HepG2 (cell line): ENCODE measurements around the gene MYL6B. TPM values are rescaled to one million over a fixed set of nuclear protein-coding genes. Genes with fewer than 3 reads are reported as not detected.

ENCODE experiments used
- CSRNP1 ChIP-seq: sonication (generic); formaldehyde crosslinking; IDR thresholded peaks from 2 replicates; pipeline ENCODE4 v1.8.1; 2023; ENCODE audit warnings: mild to moderate bottlenecking, missing genetic modification reagents
- FOXO4 ChIP-seq: sonication (generic); formaldehyde crosslinking; conservative IDR thresholded peaks from 2 replicates; pipeline ENCODE4 v1.8.1; 2023; ENCODE audit warnings: missing genetic modification reagents
- GLI4 ChIP-seq: sonication (generic); formaldehyde crosslinking; IDR thresholded peaks from 2 replicates; pipeline ENCODE4 v1.5.1; 2020; ENCODE audit warnings: missing genetic modification reagents, mild to moderate bottlenecking, moderate library complexity, borderline replicate concordance
- GTF3A ChIP-seq: sonication (generic); formaldehyde crosslinking; conservative IDR thresholded peaks from 2 replicates; pipeline ENCODE4 v1.4.0; 2020; ENCODE audit warnings: mild to moderate bottlenecking, missing genetic modification reagents
- HNRNPL ChIP-seq: fragments of 200-400 bp; formaldehyde crosslinking; IDR thresholded peaks from 2 replicates; pipeline ENCODE4 v1.6.1; 2017; ENCODE audit warnings: mild to moderate bottlenecking, low read depth, low read length
- KLF15 ChIP-seq: sonication (generic); formaldehyde crosslinking; IDR thresholded peaks from 2 replicates; pipeline ENCODE4 v1.8.1; 2023; ENCODE audit warnings: borderline replicate concordance, mild to moderate bottlenecking, inconsistent platforms, missing genetic modification reagents, mixed read lengths
- MIER2 ChIP-seq: IDR thresholded peaks from 2 replicates; pipeline ENCODE4 v1.6.1; 2016; ENCODE audit warnings: missing biosample characterization, missing genetic modification reagents
- PLRG1 ChIP-seq: fragments of 450-650 bp; conservative IDR thresholded peaks from 2 replicates; pipeline ENCODE4 v1.6.1; 2016
- PRDM10 ChIP-seq: sonication (generic); formaldehyde crosslinking; IDR thresholded peaks from 2 replicates; pipeline ENCODE4 v1.4.0; 2020; ENCODE audit warnings: low read depth, missing genetic modification reagents
- TARDBP ChIP-seq: sonication (generic); formaldehyde crosslinking; IDR thresholded peaks from 2 replicates; pipeline ENCODE4 v1.8.0; 2022; ENCODE audit warnings: mild to moderate bottlenecking, missing genetic modification reagents
- TEF ChIP-seq: sonication (generic); formaldehyde crosslinking; IDR thresholded peaks from 2 replicates; pipeline ENCODE4 v1.5.0; 2020; ENCODE audit warnings: missing genetic modification reagents
- ZBTB37 ChIP-seq: sonication (generic); formaldehyde crosslinking; IDR thresholded peaks from 2 replicates; pipeline ENCODE4 v1.4.0; 2020; ENCODE audit warnings: mild to moderate bottlenecking, missing genetic modification reagents
- ZNF282 ChIP-seq: fragments of 450-650 bp; IDR thresholded peaks from 2 replicates; pipeline ENCODE4 v1.6.1; 2018; ENCODE audit not compliant: partially characterized antibody
- ZNF564 ChIP-seq: sonication (generic); formaldehyde crosslinking; IDR thresholded peaks from 2 replicates; pipeline ENCODE4 v1.8.1; 2023; ENCODE audit warnings: mild to moderate bottlenecking, missing genetic modification reagents
- ZNF737 ChIP-seq: sonication (generic); formaldehyde crosslinking; IDR thresholded peaks from 2 replicates; pipeline ENCODE4 v1.5.0; 2020; ENCODE audit warnings: missing genetic modification reagents, mild to moderate bottlenecking, borderline replicate concordance
- ZSCAN20 ChIP-seq: sonication (generic); formaldehyde crosslinking; IDR thresholded peaks from 2 replicates; pipeline ENCODE4 v1.4.0; 2020; ENCODE audit warnings: missing genetic modification reagents, mild to moderate bottlenecking, borderline replicate concordance
- ZSCAN22 ChIP-seq: sonication (generic); formaldehyde crosslinking; IDR thresholded peaks from 2 replicates; pipeline ENCODE4 v1.4.0; 2020; ENCODE audit warnings: mild to moderate bottlenecking, missing genetic modification reagents
- ZSCAN29 ChIP-seq: sonication (generic); formaldehyde crosslinking; conservative IDR thresholded peaks from 2 replicates; pipeline ENCODE4 v1.4.0; 2020; ENCODE audit warnings: mild to moderate bottlenecking, missing genetic modification reagents
- ZSCAN9 ChIP-seq: IDR thresholded peaks from 2 replicates; pipeline ENCODE4 v1.6.1; 2016; ENCODE audit warnings: borderline replicate concordance
- polyA plus RNA-seq, 8 experiments: library from polyadenylated mRNA; depleted of rRNA in 3 of 8; stranded (reverse) in 7 of 8; unstranded in 1 of 8; fragments of >200 nt; fragmentation: Illumina TruSeq in 4 of 8; extraction: Trizol in 4 of 8; gene quantifications; 2 replicates each; pipeline versions ENCODE4 v1.2.1 to v1.2.3, GENCODE V29; 2011 to 2016; ENCODE audit warnings: low read depth in 4 of 8, missing spikeins in 1 of 8, mixed read lengths in 1 of 8; ENCODE audit not compliant: insufficient read depth in 1 of 8
- total RNA-seq, 5 experiments: library from RNA; depleted of rRNA; stranded (reverse); fragments of >200 nt; fragmentation: Illumina TruSeq; extraction: Trizol; gene quantifications; 2 replicates each; pipeline ENCODE4 v1.2.3, GENCODE V29; 2016; ENCODE audit warnings: low read depth in 1 of 5

Gene MYL6B
- total and polyA plus RNA-seq, 2 of the 13 experiments (the other 11 are each of a cell fraction or from before 2014, with no cell fraction given): 75.7 to 88.7 TPM

GRCh38 chr12:56127888-56128669 is 24.3 kb upstream of the MYL6B start, which contains the start of gene ESYT1 (continued):
- peak; percentile 77; the same call in 1 of the 2 replicates for TF ChIP-seq GLI4 (CRISPR knock-in tag)
- no peak for TF ChIP-seq MIER2 (CRISPR knock-in tag)
- peak; percentile 46; the same call in 1 of the 2 replicates for TF ChIP-seq TEF (CRISPR knock-in tag)
- no peak for TF ChIP-seq FOXO4 (CRISPR knock-in tag)
- peak; percentile 78; the same call in 1 of the 2 replicates for TF ChIP-seq ZSCAN29 (CRISPR knock-in tag)
- peak; percentile 77; the same call in 1 of the 2 replicates for TF ChIP-seq PRDM10 (CRISPR knock-in tag)
- TF ChIP-seq ZNF564 (CRISPR knock-in tag): no peak
- TF ChIP-seq CSRNP1 (CRISPR knock-in tag): no peak; the same call in 1 of the 2 replicates
- no peak for TF ChIP-seq ZNF282
- peak; percentile 24; the same call in 1 of the 2 replicates for TF ChIP-seq ZSCAN22 (CRISPR knock-in tag)
- 0 out of 2 replicates have a peak, but pooled peaks have one; percentile 39 for TF ChIP-seq ZSCAN20 (CRISPR knock-in tag)
- TF ChIP-seq HNRNPL: 0 out of 2 replicates have a peak, but pooled peaks have one; percentile 70
- no peak for TF ChIP-seq PLRG1
- TF ChIP-seq TARDBP (CRISPR knock-in tag): no peak
- TF ChIP-seq ZBTB37 (CRISPR knock-in tag): no peak
- no peak for TF ChIP-seq GTF3A (CRISPR knock-in tag)
- TF ChIP-seq ZSCAN9 (CRISPR knock-in tag): no peak; the same call in 1 of the 2 replicates
- TF ChIP-seq ZNF737: no peak
- TF ChIP-seq KLF15 (CRISPR knock-in tag): no peak
